GM19455 (cell line): ENCODE results near the gene MAIP1.

Experiments used
- ATAC-seq: cut with Tn5 transposase; IDR thresholded peaks from one replicate; pipeline ENCODE4 v1.9.1; 2021; ENCODE audit not compliant: unreplicated experiment

Gene MAIP1

GRCh38 chr2:199987586-199987985, 32.2 kb downstream of the MAIP1 start:
- no peak for ATAC-seq

GRCh38 chr2:199988151-199988550, 32.8 kb downstream of the MAIP1 start:
- no peak for ATAC-seq

- no peak for ATAC-seq
These were observed 34.4 kb downstream of the MAIP1 start for GRCh38 chr2:199989822-199990221.

- ATAC-seq: no peak
These were observed 36.3 kb downstream of the MAIP1 start for GRCh38 chr2:199991691-199992090.

DNA sequence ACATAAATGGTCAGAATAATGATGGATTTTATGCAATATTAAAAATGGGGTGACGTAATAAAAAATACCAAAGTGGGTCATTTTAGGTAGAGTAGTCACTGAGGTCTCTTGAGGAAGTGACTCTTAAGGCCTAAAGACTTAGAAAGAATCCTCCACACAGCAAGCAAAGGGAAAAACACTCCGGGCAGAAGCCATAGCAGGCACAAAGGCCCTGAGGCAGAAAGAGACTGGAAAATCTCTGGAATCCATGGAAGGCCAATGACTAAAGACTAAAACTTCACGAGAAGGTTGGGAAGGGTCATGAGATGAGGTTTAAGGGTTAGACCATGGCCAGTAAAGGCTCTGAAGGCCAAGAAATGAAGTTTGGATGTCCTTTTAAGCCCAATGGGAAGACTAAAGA, 36.9 kb downstream of the MAIP1 start:
- ATAC-seq: no peak

GRCh38 chr2:199994371-199994770, 39.0 kb downstream of the MAIP1 start:
- no peak for ATAC-seq

DNA sequence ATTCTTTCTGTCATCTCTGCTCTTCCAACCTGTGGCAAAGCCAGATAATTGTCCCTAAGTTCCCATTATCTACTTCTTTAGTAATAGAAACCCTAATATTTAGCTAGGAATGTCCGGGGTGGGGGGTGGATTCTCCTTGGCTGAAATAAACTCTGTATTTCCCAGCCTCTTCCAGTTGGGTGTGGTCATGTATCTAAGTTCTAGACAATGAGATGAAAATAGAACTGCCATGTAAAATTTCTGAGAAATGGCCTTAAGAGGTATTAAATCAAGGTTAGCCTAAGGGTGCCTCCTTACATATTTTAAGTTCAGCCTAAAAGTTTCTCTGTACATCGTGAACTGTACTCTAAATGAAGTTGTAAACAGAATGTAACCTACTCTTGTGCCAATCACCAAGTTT, 39.5 kb downstream of the MAIP1 start:
- no peak for ATAC-seq

- no peak for ATAC-seq
These were observed 41.9 kb downstream of the MAIP1 start for GRCh38 chr2:199997296-199997695.

GRCh38 chr2:199999166-199999565, 43.8 kb downstream of the MAIP1 start:
- ATAC-seq: no peak

- no peak for ATAC-seq
These were observed 45.2 kb downstream of the MAIP1 start for GRCh38 chr2:200000444-200001163.

GRCh38 chr2:200003444-200003843, 48.1 kb downstream of the MAIP1 start:
- ATAC-seq: no peak

GRCh38 chr2:200005675-200006074, 50.3 kb downstream of the MAIP1 start:
- no peak for ATAC-seq

DNA sequence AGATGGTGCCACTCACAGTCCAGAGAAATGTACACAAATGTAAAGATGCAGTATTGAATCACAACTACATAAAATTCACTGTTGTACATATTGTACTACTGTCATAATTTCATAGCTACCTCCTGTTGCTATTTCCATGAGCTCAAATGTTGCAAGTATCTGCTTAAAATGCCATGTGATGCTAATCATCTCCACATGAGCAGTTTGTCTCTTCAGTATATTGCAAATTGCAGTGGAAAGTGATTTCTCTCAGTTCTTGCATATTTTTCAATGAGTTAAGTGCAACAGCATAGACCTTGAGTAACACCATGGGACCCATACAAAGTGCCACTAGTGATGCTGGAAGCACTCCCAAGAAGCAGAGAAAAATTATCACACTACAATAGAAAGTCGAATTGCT, 51.9 kb downstream of the MAIP1 start:
- no peak for ATAC-seq

- no peak for ATAC-seq
These were observed 57.0 kb downstream of the MAIP1 start for GRCh38 chr2:200012401-200012800.
